Measurements from ENCODE around the gene UBL7. TPM values are rescaled to one million over a fixed set of nuclear protein-coding genes. Genes with fewer than 3 reads are reported as not detected.

UBL7 gene
- polyA plus RNA-seq, 3 donors = 43.4 to 103 (median 95.1) TPM

GRCh38 chr15:74405823-74406222 lies 55.1 kb downstream of the UBL7 start:
- Histone ChIP-seq H3K79me2 (ENCODE audit: insufficient read depth, low read length) (no peaks in the 10 kb centered on the region), H3K4me3 (replicated peaks in 1 of 3; ENCODE audit: low read depth in 2 of 3, low read length in 3 of 3) (no peak overlapping the region), H3K4me2 (replicated peaks; ENCODE audit: extremely low read depth, low read length, poor library complexity, severe bottlenecking) (no peak overlapping the region), H3K27ac (ENCODE audit: low read depth in 1 of 2, low read length in 2 of 2) (no peak overlapping the region), H3K4me1 (ENCODE audit: control insufficient read depth in 1 of 2, insufficient read depth in 2 of 2, low read length in 2 of 2) (peaks cover 21 to 26% of the 10 kb centered on the region in 2 donors), H3K36me3 (replicated peaks in 1 of 2; ENCODE audit: control insufficient read depth in 1 of 2, insufficient read depth in 2 of 2, low read length in 2 of 2) (no peaks in the 10 kb centered on the region), H2AFZ (ENCODE audit: insufficient read depth, low read depth, low read length, poor library complexity, severe bottlenecking) (no peak overlapping the region), H3K9ac (ENCODE audit: insufficient read depth, low read length, poor library complexity, severe bottlenecking) (no peak overlapping the region), H4K20me1 (ENCODE audit: insufficient read depth, low read length) (no peaks in the 10 kb centered on the region), H3K9me3 (replicated peaks in 1 of 2; ENCODE audit: control insufficient read depth in 1 of 2, insufficient read depth in 1 of 2, low read length in 2 of 2) (no peaks in the 10 kb centered on the region), H3K27me3 (ENCODE audit: control insufficient read depth in 2 of 2, insufficient read depth in 2 of 2, low read length in 2 of 2) (no peaks in the 10 kb centered on the region)
- 100% methylated on average over 1 of the region's 7 CpGs for WGBS (ENCODE audit: insufficient coverage)
- Mint-ChIP-seq H3K36me3 (no peaks in the 10 kb centered on the region), H3K4me3 (no peak overlapping the region), H3K9me3 (peaks cover 0 to 2% (median 0%) of the 10 kb centered on the region in 7 donors), H3K27me3 (ENCODE audit: low read depth in 3 of 3) (peaks cover 10 to 16% (median 10%) of the 10 kb centered on the region in 3 donors), H3K27ac (no peak overlapping the region), H3K4me1 (peaks cover 27% of the 10 kb centered on the region)
- no peak for DNase-seq
- TF ChIP-seq, protein P1, sequence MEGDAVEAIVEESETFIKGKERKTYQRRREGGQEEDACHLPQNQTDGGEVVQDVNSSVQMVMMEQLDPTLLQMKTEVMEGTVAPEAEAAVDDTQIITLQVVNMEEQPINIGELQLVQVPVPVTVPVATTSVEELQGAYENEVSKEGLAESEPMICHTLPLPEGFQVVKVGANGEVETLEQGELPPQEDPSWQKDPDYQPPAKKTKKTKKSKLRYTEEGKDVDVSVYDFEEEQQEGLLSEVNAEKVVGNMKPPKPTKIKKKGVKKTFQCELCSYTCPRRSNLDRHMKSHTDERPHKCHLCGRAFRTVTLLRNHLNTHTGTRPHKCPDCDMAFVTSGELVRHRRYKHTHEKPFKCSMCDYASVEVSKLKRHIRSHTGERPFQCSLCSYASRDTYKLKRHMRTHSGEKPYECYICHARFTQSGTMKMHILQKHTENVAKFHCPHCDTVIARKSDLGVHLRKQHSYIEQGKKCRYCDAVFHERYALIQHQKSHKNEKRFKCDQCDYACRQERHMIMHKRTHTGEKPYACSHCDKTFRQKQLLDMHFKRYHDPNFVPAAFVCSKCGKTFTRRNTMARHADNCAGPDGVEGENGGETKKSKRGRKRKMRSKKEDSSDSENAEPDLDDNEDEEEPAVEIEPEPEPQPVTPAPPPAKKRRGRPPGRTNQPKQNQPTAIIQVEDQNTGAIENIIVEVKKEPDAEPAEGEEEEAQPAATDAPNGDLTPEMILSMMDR (IDR thresholded peaks at IDR 0.05) = no peak
- intact Hi-C loops (cut with micrococcal nuclease) = no loop called here

GRCh38 chr15:74403991-74404563 lies 56.9 kb downstream of the UBL7 start:
- no peaks in the 10 kb centered on the region for H3K36me3 ChIP-seq (replicated peaks in 1 of 2; ENCODE audit: control insufficient read depth in 1 of 2, insufficient read depth in 2 of 2, low read length in 2 of 2)
- Mint-ChIP-seq H3K27me3 (ENCODE audit: low read depth in 3 of 3) (peaks cover 10 to 20% (median 16%) of the 10 kb centered on the region in 3 donors), H3K27ac (peak overlapping the region in 3 of 7 donors; percentile 40 to 68 (median 54)), H3K36me3 (no peaks in the 10 kb centered on the region), H3K9me3 (peaks cover 0 to 2% (median 0%) of the 10 kb centered on the region in 7 donors), H3K4me3 (peak overlapping the region in 1 of 2 donors; percentile 51), H3K4me1 (peaks cover 27% of the 10 kb centered on the region)
- no peak overlapping the region for H3K9ac ChIP-seq (ENCODE audit: insufficient read depth, low read length, poor library complexity, severe bottlenecking)
- no peak overlapping the region for H3K4me3 ChIP-seq (replicated peaks in 1 of 3; ENCODE audit: low read depth in 2 of 3, low read length in 3 of 3)
- TF ChIP-seq, protein P1 (IDR thresholded peaks at IDR 0.05) = no peak
- no peak overlapping the region for H3K27ac ChIP-seq (ENCODE audit: low read depth in 1 of 2, low read length in 2 of 2)
- no peaks in the 10 kb centered on the region for H3K27me3 ChIP-seq (ENCODE audit: control insufficient read depth in 2 of 2, insufficient read depth in 2 of 2, low read length in 2 of 2)
- intact Hi-C loops (cut with micrococcal nuclease) = no loop called here
- no peaks in the 10 kb centered on the region for H3K9me3 ChIP-seq (replicated peaks in 1 of 2; ENCODE audit: control insufficient read depth in 1 of 2, insufficient read depth in 1 of 2, low read length in 2 of 2)
- H3K4me1 ChIP-seq (ENCODE audit: control insufficient read depth in 1 of 2, insufficient read depth in 2 of 2, low read length in 2 of 2) = peaks cover 21 to 26% of the 10 kb centered on the region in 2 donors
- DNase-seq = no peak
- under 1% methylated on average over 12 of the region's 16 CpGs for WGBS (ENCODE audit: insufficient coverage)
- peak overlapping the region; percentile 0 for H3K4me2 ChIP-seq (replicated peaks; ENCODE audit: extremely low read depth, low read length, poor library complexity, severe bottlenecking)
- H3K79me2 ChIP-seq (ENCODE audit: insufficient read depth, low read length) = no peaks in the 10 kb centered on the region
- no peak overlapping the region for H2AFZ ChIP-seq (ENCODE audit: insufficient read depth, low read depth, low read length, poor library complexity, severe bottlenecking)
- H4K20me1 ChIP-seq (ENCODE audit: insufficient read depth, low read length) = no peaks in the 10 kb centered on the region
